Endothelial cell of umbilical vein (primary cell): Measurements from ENCODE around the gene PEDS1. TPM values are rescaled to one million over a fixed set of nuclear protein-coding genes. Genes with fewer than 3 reads are reported as not detected.

Source experiments
- BruUV-seq: library from RNA; stranded (reverse); fragments of 400-500 nt; replicated peaks from 2 replicates; lab custom pipeline; 2021; lab: Mats Ljungman, UMichigan
- CTCF ChIA-PET: fragments of 300-600, 350-600 bp; sonication (Branson Sonifier 250); formaldehyde crosslinking; loops from one replicate; lab custom pipeline; 2021; ENCODE audit warnings: antibody characterized with exemption, inconsistent platforms; lab: Charles Lee
- POLR2A ChIA-PET: fragments of 300-600, 350-600 bp; sonication (Branson Sonifier 250); formaldehyde crosslinking; loops from one replicate; lab custom pipeline; 2021; ENCODE audit warnings: antibody characterized with exemption, inconsistent platforms; lab: Charles Lee
- DNase-seq: peaks from one replicate; pipeline ENCODE4 v3.0.0-alpha.2; 2011; ENCODE audit warnings: low read depth, low spot score
- FAIRE-seq: peaks from 2 replicates; lab custom pipeline; 2011; peaks lifted over from hg19 to GRCh38; lab: Jason Lieb, UNC
- H2AFZ ChIP-seq: 2 replicates; pipeline ENCODE4 v1.6.0; 2012; ENCODE audit warnings: low read depth, low read length, control low read depth, inconsistent platforms
- H3K27ac ChIP-seq: 2 replicates; pipeline ENCODE4 v1.5.1; 2011; ENCODE audit warnings: low read depth, mild to moderate bottlenecking, control low read depth, low read length, moderate library complexity; ENCODE audit not compliant: insufficient read depth
- H3K27me3 ChIP-seq, 2 experiments: 2 replicates each; pipeline versions ENCODE4 v1.6.0 to v1.6.1; 2011; ENCODE audit warnings: low read length in 2 of 2, mixed read lengths in 1 of 2; ENCODE audit not compliant: control insufficient read depth in 2 of 2, insufficient read depth in 2 of 2
- H3K36me3 ChIP-seq, 2 experiments: 2 replicates in 1 of 2; 3 replicates in 1 of 2; pipeline ENCODE4 v1.5.1; 2011; ENCODE audit warnings: low read length in 2 of 2, mild to moderate bottlenecking in 1 of 2, moderate library complexity in 1 of 2; ENCODE audit not compliant: control insufficient read depth in 2 of 2, insufficient read depth in 2 of 2; ENCODE audit errors: extremely low read depth in 1 of 2
- H3K4me1 ChIP-seq: 3 replicates; pipeline ENCODE4 v1.5.1; 2011; ENCODE audit warnings: mild to moderate bottlenecking, low read length; ENCODE audit not compliant: control insufficient read depth, insufficient read depth; ENCODE audit errors: extremely low read depth
- H3K4me2 ChIP-seq: 2 replicates; pipeline ENCODE4 v1.6.1; 2011; ENCODE audit warnings: low read length, control low read depth, mixed read lengths; ENCODE audit not compliant: insufficient read depth
- H3K4me3 ChIP-seq, 3 experiments: fragments of 200-600 bp in 1 of 3; sonication (generic), shearing (Covaris generic) in 1 of 3; replicated peaks in 1 of 3; 2 replicates each; pipeline ENCODE4 v1.5.1; 2011 to 2016; ENCODE audit warnings: control low read depth in 3 of 3, low read length in 3 of 3, mild to moderate bottlenecking in 2 of 3, inconsistent platforms in 1 of 3, low read depth in 1 of 3, moderate library complexity in 1 of 3; ENCODE audit not compliant: insufficient read depth in 1 of 3
- H3K79me2 ChIP-seq: 2 replicates; pipeline ENCODE4 v1.6.0; 2012; ENCODE audit warnings: low read length, inconsistent platforms; ENCODE audit not compliant: control insufficient read depth, insufficient read depth
- H3K9ac ChIP-seq: replicated peaks from 2 replicates; pipeline ENCODE3; 2011; ENCODE audit warnings: low read length, control low read depth; ENCODE audit not compliant: insufficient read depth; ENCODE audit errors: extremely low read depth
- H3K9me1 ChIP-seq: replicated peaks from 3 replicates; pipeline ENCODE4 v1.6.0; 2011; ENCODE audit warnings: mild to moderate bottlenecking, low read length; ENCODE audit not compliant: control insufficient read depth, insufficient read depth; ENCODE audit errors: extremely low read depth
- H3K9me3 ChIP-seq: replicated peaks from 2 replicates; pipeline ENCODE4 v1.5.1; 2012; ENCODE audit warnings: low read length, inconsistent platforms; ENCODE audit not compliant: control insufficient read depth, insufficient read depth
- H4K20me1 ChIP-seq: replicated peaks from 2 replicates; pipeline ENCODE3; 2011; ENCODE audit warnings: mild to moderate bottlenecking, low read length; ENCODE audit not compliant: control insufficient read depth, insufficient read depth; ENCODE audit errors: extremely low read depth
- CTCF ChIP-seq, 2 donors: IDR thresholded peaks; 1 replicate in 1 of 2; 2 replicates in 1 of 2; pipeline ENCODE4 v1.5.1; 2011; ENCODE audit warnings: low read length in 2 of 2, mild to moderate bottlenecking in 2 of 2, moderate library complexity in 2 of 2, control low read depth in 1 of 2, inconsistent platforms in 1 of 2, low read depth in 1 of 2; ENCODE audit not compliant: insufficient read depth in 1 of 2; ENCODE audit errors: extremely low read depth in 1 of 2
- EZH2 ChIP-seq: IDR thresholded peaks from 2 replicates; pipeline ENCODE4 v1.6.1; 2012; ENCODE audit warnings: borderline replicate concordance, low read depth, mild to moderate bottlenecking, moderate library complexity, low read length, inconsistent platforms; ENCODE audit not compliant: severe bottlenecking
- FOS ChIP-seq: IDR thresholded peaks from 2 replicates; pipeline ENCODE4 v1.6.1; 2011; ENCODE audit warnings: mild to moderate bottlenecking, low read length, moderate library complexity, borderline replicate concordance; ENCODE audit not compliant: insufficient read depth
- GATA2 ChIP-seq: IDR thresholded peaks from 2 replicates; pipeline ENCODE4 v1.7.0; 2011; ENCODE audit warnings: low read depth, mild to moderate bottlenecking, moderate library complexity, mixed read lengths, low read length; ENCODE audit not compliant: insufficient read length, insufficient read depth
- JUN ChIP-seq: IDR thresholded peaks from 2 replicates; pipeline ENCODE4 v1.6.1; 2011; ENCODE audit warnings: borderline replicate concordance, low read depth; ENCODE audit not compliant: insufficient read length, insufficient read depth
- MYC ChIP-seq: IDR thresholded peaks from one replicate; pipeline ENCODE4 v1.6.1; 2011; ENCODE audit warnings: mild to moderate bottlenecking, low read depth, low read length
- POLR2A ChIP-seq: IDR thresholded peaks from 2 replicates; pipeline ENCODE4 v1.6.1; 2012; ENCODE audit warnings: low read depth, mild to moderate bottlenecking, control low read depth, low read length
- POLR2AphosphoS5 ChIP-seq: IDR thresholded peaks from 2 replicates; pipeline ENCODE4 v1.6.1; 2012; ENCODE audit warnings: low read depth, mild to moderate bottlenecking, control low read depth, low read length, moderate library complexity; ENCODE audit not compliant: insufficient read depth
- dilution Hi-C: fragments of 300-500 bp; cut with MboI; formaldehyde crosslinking; loops from one replicate; pipeline ENCODE4 v1.15.0; 2019; ENCODE audit warnings: low sequenced_read_pairs; ENCODE audit not compliant: extremely low pct_ligation_motif_present
- intact Hi-C: fragments of 100-400 bp; cut with micrococcal nuclease; formaldehyde crosslinking; loops from one replicate; pipeline ENCODE4 v1.10.0; 2022
- polyA plus RNA-seq, 4 experiments: library from polyadenylated mRNA; depleted of rRNA in 3 of 4; stranded (reverse) in 3 of 4; unstranded in 1 of 4; fragments of >200 nt; gene quantifications; 2 replicates each; pipeline versions ENCODE4 v1.2.1 to v1.2.3, GENCODE V29; 2011 to 2012; ENCODE audit warnings: missing spikeins in 1 of 4
- total RNA-seq: library from RNA; stranded (reverse); gene quantifications from 2 replicates; pipeline ENCODE4 v1.2.3, GENCODE V29; 2021

The PEDS1 gene
- total and polyA plus RNA-seq, 2 donors (not counting 3 experiments of a cell fraction or from before 2014, with no cell fraction given): 62.7 to 131 TPM

GRCh38 chr20:50112512-50113419 is 40.8 kb downstream of the PEDS1 start, which contains the start of gene UBE2V1:
UBE2V1 (minus strand) TSS chr20:50113150; CDS start chr20:50113128, 22 bp downstream.
- H3K9me1 ChIP-seq: no peaks in the 10 kb centered on the region
- peaks cover 51% of the 10 kb centered on the region for H3K79me2 ChIP-seq
- H4K20me1 ChIP-seq: no peaks in the 10 kb centered on the region
- DNase-seq (peak; percentile 94), FAIRE-seq (peak; percentile 83)
- no peaks in the 10 kb centered on the region for H3K9me3 ChIP-seq
- no TSS peak for BruUV-seq
- TF ChIP-seq JUN (no peak), MYC (no peak), FOS (no peak), EZH2 (no peak), POLR2A (peak; percentile 37), GATA2 (no peak), POLR2AphosphoS5 (peak; percentile 90), CTCF (IDR thresholded peaks at IDR 0.05; ENCODE audit: extremely low read depth in 1 of 2, insufficient read depth in 1 of 2, low read depth in 1 of 2, low read length in 2 of 2) (peak; percentile 26 to 37)
- peaks cover 63% of the 10 kb centered on the region for H3K4me1 ChIP-seq
- H3K4me2 ChIP-seq: peak within 1 kb of the TSS; percentile 89
- H3K9ac ChIP-seq: peak within 1 kb of the TSS; percentile 94
- intact Hi-C loops (loop anchor here (5.0 kb wide), 1 partner anchor 40 kb away; the partner anchor contains the start of gene PEDS1), dilution Hi-C loops (no loop called here)
- CTCF ChIA-PET: interaction anchor here (0.5 to 3.7 kb wide), 15 partner anchors 8 to 371 kb away, joined by 3 to 23 read pairs (median 4); no protein-coding TSS in a partner anchor
- no peaks in the 10 kb centered on the region for H3K36me3 ChIP-seq
- POLR2A ChIA-PET: interaction anchor here (1.0 kb wide), 1 partner anchor 20 kb away, joined by 3 read pairs; no protein-coding TSS in a partner anchor
- H3K27me3 ChIP-seq: no peaks in the 10 kb centered on the region
- peak within 1 kb of the TSS; percentile 73 to 91 (median 88) for H3K4me3 ChIP-seq
- peak within 1 kb of the TSS; percentile 78 for H2AFZ ChIP-seq
- peak within 1 kb of the TSS; percentile 84 for H3K27ac ChIP-seq
